Right lobe of liver (tissue), 6 donors: Measurements from ENCODE around the gene RAB8B. TPM values are rescaled to one million over a fixed set of nuclear protein-coding genes. Genes with fewer than 3 reads are reported as not detected.

Experiments
- ATAC-seq, 4 donors: fragments of 200-7000 bp; cut with Tn5 transposase; one replicate each; pipeline ENCODE4 v1.9.1; 2020; ENCODE audit warnings: mild to moderate bottlenecking in 4 of 4, moderate library complexity in 4 of 4
- DNase-seq, 3 donors: peaks; one replicate each; pipeline ENCODE4 v3.0.0-alpha.2; 2020
- H3K27ac ChIP-seq, 3 donors: fragments of 200-600 bp; one replicate each; pipeline ENCODE4 v1.8.0; 2022
- H3K27me3 ChIP-seq, 2 donors: fragments of 200-600 bp; one replicate each; pipeline ENCODE4 v1.8.0; 2022
- H3K36me3 ChIP-seq, 4 donors: fragments of 200-600 bp; sonication (generic) in 1 of 4; one replicate each; pipeline versions ENCODE4 v1.5.1 to v1.8.0; 2017 to 2022; ENCODE audit warnings: control low read depth in 1 of 4
- H3K4me1 ChIP-seq, 4 donors: fragments of 200-600 bp; sonication (generic) in 1 of 4; one replicate each; pipeline versions ENCODE4 v1.5.1 to v1.8.0; 2017 to 2022; ENCODE audit warnings: control low read depth in 1 of 4
- H3K4me3 ChIP-seq, 3 donors: fragments of 200-600 bp; one replicate each; pipeline ENCODE4 v1.8.0; 2022
- H3K9me3 ChIP-seq, 4 donors: fragments of 200-600 bp; sonication (generic) in 1 of 4; one replicate each; pipeline versions ENCODE4 v1.5.1 to v1.8.0; 2017 to 2022; ENCODE audit warnings: control low read depth in 1 of 4
- POLR2A ChIP-seq: fragments of 450-650 bp; IDR thresholded peaks from one replicate; pipeline ENCODE4 v1.6.1; 2017; ENCODE audit warnings: antibody characterized with exemption, mild to moderate bottlenecking
- WGBS: methylation state at CpG from one replicate; pipeline ENCODE4 v1.1.6; 2018; ENCODE audit warnings: low coverage, low lambda C conversion rate; ENCODE audit not compliant: insufficient coverage; ENCODE audit errors: missing lambda C conversion rate; 5-methylcytosine and 5-hydroxymethylcytosine counted together
- intact Hi-C, 2 donors: fragments of 100-400 bp; cut with DNase I; formaldehyde crosslinking; loops; one replicate each; pipeline versions ENCODE4 v1.11.2 to v1.14.1; 2022
- total RNA-seq, 6 experiments: library from RNA; depleted of rRNA in 2 of 6; stranded (reverse); fragments of >200 nt in 2 of 6; fragmentation: NEBNext Ultra II Directional in 3 of 6; extraction: Animal tissue kit (Norgen Biotek cat#: 25700) in 3 of 6; gene quantifications; one replicate each; pipeline versions ENCODE4 v1.1.0 to v1.2.4, GENCODE V29; 2016 to 2023
- TF ChIP-seq, protein P1 (sequence below), 4 donors: fragments of 200-600 bp in 3 of 4; fragments of 450-650 bp in 1 of 4; IDR thresholded peaks; one replicate each; pipeline versions ENCODE4 v1.5.1 to v1.8.0; 2016 to 2022; ENCODE audit warnings: antibody characterized with exemption in 4 of 4, mild to moderate bottlenecking in 2 of 4
- donor health status: DM: no; HTN: yes; CAD: no.
- donor health status: DM: no; HTN: no; CAD: no.
- donor health status: DM: no; HTN: no; CAD: no.
- donor health status: DM: no; HTN: yes; CAD: no.
- donor health status: DM: no; HTN: yes; CAD: no.

The RAB8B gene
- total RNA-seq, 6 experiments from 2014 or later = 5.8 to 50.7 (median 14.3) TPM

DNA sequence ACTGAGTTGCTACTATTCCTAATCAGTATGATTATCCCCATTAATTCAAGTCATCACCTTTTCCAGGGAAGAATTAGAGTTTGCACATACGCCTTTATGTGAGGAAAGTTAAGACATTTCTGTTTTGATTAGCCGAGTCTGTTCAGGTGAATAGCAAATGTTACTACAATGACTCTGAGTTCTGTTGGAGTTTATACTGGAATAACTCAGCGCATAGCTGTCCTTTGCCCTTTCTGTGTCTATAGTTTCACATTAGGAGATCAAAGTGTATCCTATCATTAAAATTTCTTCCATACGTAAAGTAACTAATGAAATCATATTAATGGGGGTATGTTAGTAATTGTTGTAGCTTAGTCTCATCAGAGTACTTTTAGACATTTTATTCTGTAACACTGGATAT lies 4.9 kb downstream of the RAB8B start:
- Histone ChIP-seq H3K27ac (peak overlapping the region; percentile 48 to 69 (median 67)), H3K9me3 (no peaks in the 10 kb centered on the region), H3K4me3 (no peak overlapping the region), H3K4me1 (peaks cover 0 to 46% (median 7%) of the 10 kb centered on the region in 4 donors), H3K36me3 (no peaks in the 10 kb centered on the region), H3K27me3 (no peaks in the 10 kb centered on the region)
- 5% methylated on average over 4 of the region's 4 CpGs for WGBS
- peak; percentile 52 for TF ChIP-seq POLR2A
- TF ChIP-seq, protein P1, sequence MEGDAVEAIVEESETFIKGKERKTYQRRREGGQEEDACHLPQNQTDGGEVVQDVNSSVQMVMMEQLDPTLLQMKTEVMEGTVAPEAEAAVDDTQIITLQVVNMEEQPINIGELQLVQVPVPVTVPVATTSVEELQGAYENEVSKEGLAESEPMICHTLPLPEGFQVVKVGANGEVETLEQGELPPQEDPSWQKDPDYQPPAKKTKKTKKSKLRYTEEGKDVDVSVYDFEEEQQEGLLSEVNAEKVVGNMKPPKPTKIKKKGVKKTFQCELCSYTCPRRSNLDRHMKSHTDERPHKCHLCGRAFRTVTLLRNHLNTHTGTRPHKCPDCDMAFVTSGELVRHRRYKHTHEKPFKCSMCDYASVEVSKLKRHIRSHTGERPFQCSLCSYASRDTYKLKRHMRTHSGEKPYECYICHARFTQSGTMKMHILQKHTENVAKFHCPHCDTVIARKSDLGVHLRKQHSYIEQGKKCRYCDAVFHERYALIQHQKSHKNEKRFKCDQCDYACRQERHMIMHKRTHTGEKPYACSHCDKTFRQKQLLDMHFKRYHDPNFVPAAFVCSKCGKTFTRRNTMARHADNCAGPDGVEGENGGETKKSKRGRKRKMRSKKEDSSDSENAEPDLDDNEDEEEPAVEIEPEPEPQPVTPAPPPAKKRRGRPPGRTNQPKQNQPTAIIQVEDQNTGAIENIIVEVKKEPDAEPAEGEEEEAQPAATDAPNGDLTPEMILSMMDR (IDR thresholded peaks at IDR 0.05) = no peak
- intact Hi-C loops = no loop called here
- DNase-seq = no peak
- ATAC-seq = peak; percentile 8 to 40 (median 26)

DNA sequence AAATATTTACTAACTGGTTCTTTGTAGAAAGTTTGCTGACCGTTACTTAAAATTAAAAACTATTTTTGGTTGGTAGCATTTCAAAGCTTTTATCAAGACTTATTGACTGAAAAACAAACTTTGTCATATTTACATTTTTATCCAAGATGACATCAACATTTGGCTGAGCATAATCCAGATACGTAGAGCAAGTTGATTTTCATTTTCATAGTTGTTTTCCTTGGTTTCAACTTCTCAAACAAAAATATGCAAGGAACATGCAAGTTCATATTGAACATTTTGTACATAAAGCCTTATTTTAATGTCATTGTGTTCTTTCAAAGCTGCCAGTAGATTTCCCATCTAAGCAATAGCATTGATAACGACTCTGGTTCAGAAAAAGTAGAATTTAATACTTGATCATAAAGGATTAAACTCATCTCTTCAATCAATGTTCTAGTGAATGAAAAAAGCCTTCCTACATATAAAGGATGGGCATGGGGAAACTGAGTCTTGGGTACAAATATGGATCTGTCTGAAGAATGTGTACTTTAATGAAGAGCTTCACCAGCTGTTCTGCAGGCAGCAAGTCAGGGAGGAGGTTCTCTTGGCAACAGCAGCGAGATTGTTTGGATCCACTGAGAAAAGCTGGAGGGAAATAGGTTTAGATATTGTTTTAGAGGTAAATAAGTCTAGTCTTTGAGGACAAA lies 5.6 kb downstream of the RAB8B start:
- Histone ChIP-seq H3K4me1 (peaks cover 0 to 53% (median 11%) of the 10 kb centered on the region in 4 donors), H3K4me3 (no peak overlapping the region), H3K36me3 (no peaks in the 10 kb centered on the region), H3K27ac (peak overlapping the region in 2 of 3 donors; percentile 67 to 69), H3K9me3 (no peaks in the 10 kb centered on the region), H3K27me3 (no peaks in the 10 kb centered on the region)
- 38% methylated on average over 4 of the region's 4 CpGs for WGBS
- ATAC-seq (no peak), DNase-seq (no peak)
- TF ChIP-seq, protein P1 (IDR thresholded peaks at IDR 0.05) = no peak
- no peak for TF ChIP-seq POLR2A
- intact Hi-C loops = no loop called here

DNA sequence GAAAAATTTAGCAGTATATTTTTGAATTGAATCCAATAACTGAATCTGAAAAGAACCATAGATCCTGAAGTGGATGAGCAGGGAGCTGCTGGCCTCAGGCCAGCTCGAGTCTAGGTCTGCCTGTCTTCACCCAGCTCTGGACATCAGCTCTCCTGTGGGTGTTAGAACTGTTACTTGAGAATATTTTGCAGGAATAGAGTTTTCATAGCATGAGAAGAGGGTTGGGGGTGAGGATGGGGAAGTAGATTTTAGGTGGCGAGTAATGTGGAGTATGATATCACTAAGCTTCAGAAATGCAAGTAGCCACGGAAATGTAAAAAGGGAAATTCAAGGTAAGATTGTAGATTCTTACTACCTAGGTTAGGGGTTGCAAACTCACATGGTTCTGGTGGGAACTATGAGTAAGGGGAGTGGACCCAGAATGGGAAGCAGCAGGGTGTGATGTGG lies 6.2 kb downstream of the RAB8B start:
- DNase-seq (no peak), ATAC-seq (no peak)
- Histone ChIP-seq H3K36me3 (no peaks in the 10 kb centered on the region), H3K4me3 (no peak overlapping the region), H3K4me1 (peaks cover 0 to 57% (median 12%) of the 10 kb centered on the region in 4 donors), H3K27ac (no peak overlapping the region), H3K9me3 (no peaks in the 10 kb centered on the region), H3K27me3 (no peaks in the 10 kb centered on the region)
- 54% methylated on average over 3 of the region's 3 CpGs for WGBS
- no peak for TF ChIP-seq POLR2A
- TF ChIP-seq, protein P1 (IDR thresholded peaks at IDR 0.05) = no peak
- intact Hi-C loops = no loop called here

- Histone ChIP-seq H3K27ac (no peak overlapping the region), H3K36me3 (no peaks in the 10 kb centered on the region), H3K4me3 (no peak overlapping the region), H3K27me3 (no peaks in the 10 kb centered on the region), H3K4me1 (peaks cover 0 to 55% (median 12%) of the 10 kb centered on the region in 4 donors), H3K9me3 (no peaks in the 10 kb centered on the region)
- DNase-seq = no peak
- TF ChIP-seq POLR2A = no peak
- TF ChIP-seq, protein P1 (IDR thresholded peaks at IDR 0.05) = no peak
- 100% methylated on average over 1 of the region's 1 CpG for WGBS
- ATAC-seq = no peak
- intact Hi-C loops = no loop called here
These were observed 7.4 kb downstream of the RAB8B start for GRCh38 chr15:63196842-63197241.
